ENCODE measurements around the gene CCIN.
"Not testable (repeated sequence)": the region's sequence is repeated elsewhere in the genome, so short reads cannot be mapped to it uniquely, and the experiment has no call there.

DNA sequence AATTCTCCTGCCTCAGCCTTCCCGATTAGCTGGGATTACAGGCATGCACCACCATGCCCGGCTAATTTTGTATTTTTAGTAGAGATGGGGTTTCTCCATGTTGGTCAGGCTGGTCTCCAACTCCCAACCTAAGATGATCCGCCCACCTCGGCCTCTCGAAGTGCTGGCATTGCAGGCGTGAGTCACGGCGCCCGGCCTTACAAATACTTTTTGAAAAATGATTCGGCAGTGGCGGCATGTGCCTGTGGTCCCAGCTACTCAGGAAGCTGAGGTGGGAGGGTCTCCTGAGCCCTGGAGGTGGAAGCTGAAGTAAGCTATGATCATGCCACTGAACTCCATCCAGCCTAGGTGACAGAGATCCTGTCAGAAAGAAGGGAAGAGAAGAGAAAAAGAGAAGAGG, 9.1 kb upstream of the CCIN start:
- TF ChIP-seq, protein P1, sequence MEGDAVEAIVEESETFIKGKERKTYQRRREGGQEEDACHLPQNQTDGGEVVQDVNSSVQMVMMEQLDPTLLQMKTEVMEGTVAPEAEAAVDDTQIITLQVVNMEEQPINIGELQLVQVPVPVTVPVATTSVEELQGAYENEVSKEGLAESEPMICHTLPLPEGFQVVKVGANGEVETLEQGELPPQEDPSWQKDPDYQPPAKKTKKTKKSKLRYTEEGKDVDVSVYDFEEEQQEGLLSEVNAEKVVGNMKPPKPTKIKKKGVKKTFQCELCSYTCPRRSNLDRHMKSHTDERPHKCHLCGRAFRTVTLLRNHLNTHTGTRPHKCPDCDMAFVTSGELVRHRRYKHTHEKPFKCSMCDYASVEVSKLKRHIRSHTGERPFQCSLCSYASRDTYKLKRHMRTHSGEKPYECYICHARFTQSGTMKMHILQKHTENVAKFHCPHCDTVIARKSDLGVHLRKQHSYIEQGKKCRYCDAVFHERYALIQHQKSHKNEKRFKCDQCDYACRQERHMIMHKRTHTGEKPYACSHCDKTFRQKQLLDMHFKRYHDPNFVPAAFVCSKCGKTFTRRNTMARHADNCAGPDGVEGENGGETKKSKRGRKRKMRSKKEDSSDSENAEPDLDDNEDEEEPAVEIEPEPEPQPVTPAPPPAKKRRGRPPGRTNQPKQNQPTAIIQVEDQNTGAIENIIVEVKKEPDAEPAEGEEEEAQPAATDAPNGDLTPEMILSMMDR (conservative IDR thresholded peaks at IDR 0.05; ENCODE audit: low read depth, low read length) = not testable (repeated sequence)
- not testable (repeated sequence) for TF ChIP-seq RAD21 (IDR thresholded peaks at IDR 0.05; ENCODE audit: low read length); POLR2A (IDR thresholded peaks at IDR 0.05; ENCODE audit: low read depth, low read length)
